Fibroblast of mammary gland (primary cell): ENCODE results near the gene MED20.
A peak's percentile ranks its signal among the peaks of the same experiment; 100 is the strongest.

Source experiments
- DNase-seq: peaks from one replicate; pipeline ENCODE4 v3.0.0-alpha.2; 2010; ENCODE audit warnings: low read depth
- H3K4me3 ChIP-seq: 2 replicates; pipeline ENCODE4 v1.5.1; 2011; ENCODE audit warnings: low read depth, mild to moderate bottlenecking, low read length, moderate library complexity; ENCODE audit not compliant: control insufficient read depth
- TF ChIP-seq, protein P1 (sequence below): conservative IDR thresholded peaks from 2 replicates; pipeline ENCODE4 v1.5.1; 2011; ENCODE audit warnings: low read depth, low read length, inconsistent platforms; ENCODE audit not compliant: control insufficient read depth, insufficient read depth

The MED20 gene

DNA sequence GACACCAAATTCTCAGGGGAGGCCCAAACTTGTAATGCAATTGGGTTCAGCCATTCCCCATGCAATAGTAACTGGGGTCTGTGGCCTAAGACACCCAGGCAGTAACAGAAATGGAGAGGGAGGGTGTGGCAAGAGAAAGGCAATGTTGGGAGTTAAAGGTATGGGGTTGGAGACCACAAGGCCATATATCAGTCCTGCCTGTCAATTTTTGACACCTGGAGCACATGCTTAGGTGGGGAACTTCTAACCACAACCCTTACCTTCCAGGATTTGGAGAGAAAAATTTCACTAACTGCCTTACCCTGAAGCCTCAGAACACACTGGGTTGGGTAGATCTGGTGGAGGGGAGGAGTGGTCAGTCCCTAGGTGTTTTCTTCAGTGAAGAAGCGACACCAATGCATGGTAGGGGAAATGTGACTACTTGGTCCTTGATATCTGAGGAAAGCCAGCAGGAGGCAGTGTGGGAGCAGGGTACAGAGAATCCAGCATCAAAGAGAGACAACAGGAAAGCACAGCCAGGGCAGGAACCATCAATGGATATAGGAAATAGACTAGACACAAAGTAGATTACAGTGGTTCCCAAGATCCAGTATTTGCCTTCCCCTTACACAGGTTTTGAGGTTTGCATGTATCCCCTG is 18.9 kb downstream of the MED20 start:
- H3K4me3 ChIP-seq, result no peak overlapping the region
- peak; percentile 49 for DNase-seq
- TF ChIP-seq, protein P1, sequence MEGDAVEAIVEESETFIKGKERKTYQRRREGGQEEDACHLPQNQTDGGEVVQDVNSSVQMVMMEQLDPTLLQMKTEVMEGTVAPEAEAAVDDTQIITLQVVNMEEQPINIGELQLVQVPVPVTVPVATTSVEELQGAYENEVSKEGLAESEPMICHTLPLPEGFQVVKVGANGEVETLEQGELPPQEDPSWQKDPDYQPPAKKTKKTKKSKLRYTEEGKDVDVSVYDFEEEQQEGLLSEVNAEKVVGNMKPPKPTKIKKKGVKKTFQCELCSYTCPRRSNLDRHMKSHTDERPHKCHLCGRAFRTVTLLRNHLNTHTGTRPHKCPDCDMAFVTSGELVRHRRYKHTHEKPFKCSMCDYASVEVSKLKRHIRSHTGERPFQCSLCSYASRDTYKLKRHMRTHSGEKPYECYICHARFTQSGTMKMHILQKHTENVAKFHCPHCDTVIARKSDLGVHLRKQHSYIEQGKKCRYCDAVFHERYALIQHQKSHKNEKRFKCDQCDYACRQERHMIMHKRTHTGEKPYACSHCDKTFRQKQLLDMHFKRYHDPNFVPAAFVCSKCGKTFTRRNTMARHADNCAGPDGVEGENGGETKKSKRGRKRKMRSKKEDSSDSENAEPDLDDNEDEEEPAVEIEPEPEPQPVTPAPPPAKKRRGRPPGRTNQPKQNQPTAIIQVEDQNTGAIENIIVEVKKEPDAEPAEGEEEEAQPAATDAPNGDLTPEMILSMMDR, result peak; percentile 44

- no peak for DNase-seq
- TF ChIP-seq, protein P1, result no peak
- H3K4me3 ChIP-seq, result no peak overlapping the region
Measured at GRCh38 chr6:41900861-41901260, 20.1 kb downstream of the MED20 start.

DNA sequence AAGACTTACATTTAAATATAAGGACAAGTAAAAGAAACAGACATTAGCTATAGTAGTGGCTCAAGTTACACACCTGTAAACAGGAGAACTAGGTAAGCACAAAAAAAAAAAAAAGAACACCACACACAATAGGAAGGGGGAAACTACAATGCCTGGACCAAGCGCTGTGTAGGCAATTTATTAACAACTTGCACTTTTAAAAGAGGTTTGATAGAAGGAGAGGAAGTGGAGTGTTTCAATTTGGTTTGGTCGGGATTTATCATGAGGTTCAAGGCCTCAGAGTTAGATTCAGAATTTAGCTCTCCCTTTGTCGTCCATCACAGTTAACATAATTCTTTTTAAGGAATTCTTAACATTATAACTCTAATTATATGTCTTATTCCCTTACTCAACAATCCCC is 24.7 kb downstream of the MED20 start:
- DNase-seq, result no peak
- TF ChIP-seq, protein P1, result no peak
- H3K4me3 ChIP-seq, result peak overlapping the region; percentile 84

DNA sequence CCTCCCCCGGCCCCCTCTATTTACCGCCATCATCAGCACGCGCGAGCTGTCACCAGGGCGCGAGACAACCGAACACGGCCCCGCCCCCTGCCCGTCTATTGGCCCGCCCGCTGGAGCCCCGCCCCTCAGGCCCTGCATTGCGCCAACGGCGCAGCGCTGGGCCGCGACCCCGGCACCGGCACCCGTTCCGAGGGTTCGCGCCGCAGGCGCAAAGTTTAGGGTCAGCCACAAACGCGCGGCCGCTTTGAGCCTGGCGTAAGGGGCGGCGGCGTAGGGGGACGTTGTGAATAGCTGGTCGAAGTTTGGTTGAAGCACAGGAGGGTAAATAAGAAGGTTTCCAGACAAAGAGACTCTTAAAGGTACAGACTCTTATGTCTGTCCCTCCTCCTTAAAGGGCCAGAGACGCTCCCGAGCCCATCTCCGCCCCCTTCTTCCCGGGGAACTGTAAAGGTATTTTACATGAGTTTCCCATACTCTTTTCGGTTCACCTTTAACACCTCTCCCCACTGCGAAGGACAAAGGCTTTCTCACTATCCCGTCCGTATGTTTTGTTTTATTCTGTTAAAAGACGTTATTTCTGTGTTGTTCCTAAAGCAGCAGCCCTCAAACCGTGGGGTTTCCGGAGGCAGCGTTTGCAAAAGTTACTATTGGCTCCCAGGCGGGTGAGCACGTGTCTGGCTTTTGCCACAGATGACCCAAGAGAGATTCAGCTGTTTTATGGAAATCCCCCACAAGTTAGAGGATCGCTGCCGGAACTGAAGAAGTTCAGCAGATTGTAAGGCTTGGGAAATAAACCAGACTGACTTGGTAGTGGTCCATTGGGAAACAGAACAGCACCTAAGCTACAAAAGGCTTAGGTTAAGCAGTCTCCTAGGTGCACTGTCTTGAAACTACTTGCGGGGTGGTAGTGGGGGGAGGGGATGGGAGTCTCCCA is 25.4 kb downstream of the MED20 start, which contains the start of gene USP49:
Gene USP49 (minus strand): TSS at position 76 of the 934 bp plus-strand sequence. CDS start 88,392 bp downstream, outside the sequence.
- DNase-seq, result peak; percentile 78
- TF ChIP-seq, protein P1, result no peak
- peak within 1 kb of the TSS; percentile 84 for H3K4me3 ChIP-seq

GRCh38 chr6:41894366-41895299 is 26.3 kb downstream of the MED20 start:
- peak overlapping the region; percentile 84 for H3K4me3 ChIP-seq
- TF ChIP-seq, protein P1, result no peak
- DNase-seq, result peak; percentile 10
